HepG2 (cell line): ENCODE results near the gene FBF1. TPM values are rescaled to one million over a fixed set of nuclear protein-coding genes. Genes with fewer than 3 reads are reported as not detected.
A peak's percentile ranks its signal among the peaks of the same experiment; 100 is the strongest.

Source experiments
- ATAD3A ChIP-seq: sonication (generic); formaldehyde crosslinking; IDR thresholded peaks from 2 replicates; pipeline ENCODE4 v1.4.0; 2020; ENCODE audit warnings: missing genetic modification reagents
- BHLHE40 ChIP-seq: IDR thresholded peaks from 2 replicates; pipeline ENCODE4 v1.6.1; 2011; ENCODE audit warnings: low read length, improper control_type of control experiment
- BRD4 ChIP-seq: sonication (generic); formaldehyde crosslinking; IDR thresholded peaks from 2 replicates; pipeline ENCODE4 v1.4.0; 2020; ENCODE audit warnings: missing genetic modification reagents
- CENPT ChIP-seq: sonication (generic); formaldehyde crosslinking; IDR thresholded peaks from 2 replicates; pipeline ENCODE4 v1.8.0; 2022; ENCODE audit warnings: low read depth, mild to moderate bottlenecking, moderate library complexity, missing genetic modification reagents
- CHD4 ChIP-seq: fragments of 200-600 bp; sonication (generic); IDR thresholded peaks from 2 replicates; pipeline ENCODE4 v1.7.0; 2017; ENCODE audit warnings: mild to moderate bottlenecking, low read length, borderline replicate concordance
- CREM ChIP-seq, 2 experiments: sonication (generic) in 1 of 2; formaldehyde crosslinking in 1 of 2; IDR thresholded peaks; 2 replicates each; pipeline versions ENCODE4 v1.4.0 to v1.6.1; 2016 to 2020; ENCODE audit warnings: antibody characterized with exemption in 1 of 2, mild to moderate bottlenecking in 1 of 2, missing genetic modification reagents in 1 of 2
- GFI1 ChIP-seq: sonication (generic); formaldehyde crosslinking; IDR thresholded peaks from 2 replicates; pipeline ENCODE4 v1.5.0; 2020; ENCODE audit warnings: missing genetic modification reagents, mild to moderate bottlenecking, borderline replicate concordance
- IKZF4 ChIP-seq: sonication (generic); formaldehyde crosslinking; IDR thresholded peaks from 2 replicates; pipeline ENCODE4 v1.5.1; 2020; ENCODE audit warnings: borderline replicate concordance, mild to moderate bottlenecking, low read depth, missing genetic modification reagents; ENCODE audit errors: not compliant biosample characterization
- MLXIP ChIP-seq: sonication (generic); formaldehyde crosslinking; IDR thresholded peaks from 2 replicates; pipeline ENCODE4 v1.9.0; 2021; ENCODE audit warnings: missing genetic modification reagents, borderline replicate concordance
- PHF21A ChIP-seq: sonication (generic); formaldehyde crosslinking; IDR thresholded peaks from 2 replicates; pipeline ENCODE4 v1.5.0; 2020; ENCODE audit warnings: mild to moderate bottlenecking, missing genetic modification reagents
- RBAK ChIP-seq: sonication (generic); formaldehyde crosslinking; IDR thresholded peaks from 2 replicates; pipeline ENCODE4 v1.5.1; 2020; ENCODE audit warnings: mild to moderate bottlenecking, missing genetic modification reagents
- SCMH1 ChIP-seq: sonication (generic); formaldehyde crosslinking; IDR thresholded peaks from 2 replicates; pipeline ENCODE4 v1.9.0; 2021; ENCODE audit warnings: missing genetic modification reagents, mild to moderate bottlenecking, borderline replicate concordance
- STAG1 ChIP-seq: sonication (generic); formaldehyde crosslinking; IDR thresholded peaks from 2 replicates; pipeline ENCODE4 v1.4.0; 2020; ENCODE audit warnings: missing genetic modification reagents
- TEAD2 ChIP-seq: sonication (generic); formaldehyde crosslinking; IDR thresholded peaks from 2 replicates; pipeline ENCODE4 v1.9.0; 2021; ENCODE audit warnings: missing genetic modification reagents
- ZBTB25 ChIP-seq: IDR thresholded peaks from 2 replicates; pipeline ENCODE4 v1.6.1; 2018; ENCODE audit warnings: missing genetic modification reagents
- ZFYVE20 ChIP-seq: sonication (generic); formaldehyde crosslinking; IDR thresholded peaks from 2 replicates; pipeline ENCODE4 v1.8.0; 2023; ENCODE audit warnings: low read depth, mild to moderate bottlenecking, moderate library complexity, missing genetic modification reagents, borderline replicate concordance
- ZNF335 ChIP-seq: sonication (generic); formaldehyde crosslinking; IDR thresholded peaks from 2 replicates; pipeline ENCODE4 v1.4.0; 2020; ENCODE audit warnings: missing genetic modification reagents
- ZNF33A ChIP-seq: sonication (generic); formaldehyde crosslinking; IDR thresholded peaks from 2 replicates; pipeline ENCODE4 v1.5.1; 2020; ENCODE audit warnings: missing genetic modification reagents, mild to moderate bottlenecking, moderate library complexity, borderline replicate concordance
- ZNF382 ChIP-seq: sonication (generic); formaldehyde crosslinking; IDR thresholded peaks from 2 replicates; pipeline ENCODE4 v1.5.0; 2020; ENCODE audit warnings: missing genetic modification reagents, mild to moderate bottlenecking, borderline replicate concordance
- ZNF589 ChIP-seq: sonication (generic); formaldehyde crosslinking; conservative IDR thresholded peaks from 2 replicates; pipeline ENCODE4 v1.8.0; 2022; ENCODE audit warnings: mild to moderate bottlenecking, moderate library complexity, missing genetic modification reagents
- ZNF670 ChIP-seq: sonication (generic); formaldehyde crosslinking; IDR thresholded peaks from 2 replicates; pipeline ENCODE4 v1.8.0; 2022; ENCODE audit warnings: mild to moderate bottlenecking, missing genetic modification reagents, borderline replicate concordance
- ZNF687 ChIP-seq: sonication (generic); formaldehyde crosslinking; IDR thresholded peaks from 2 replicates; pipeline ENCODE4 v1.5.1; 2020; ENCODE audit warnings: mild to moderate bottlenecking, missing genetic modification reagents, moderate library complexity
- ZNF720 ChIP-seq: sonication (generic); formaldehyde crosslinking; IDR thresholded peaks from 2 replicates; pipeline ENCODE4 v1.4.0; 2020; ENCODE audit warnings: missing genetic modification reagents
- polyA plus RNA-seq, 8 experiments: library from polyadenylated mRNA; depleted of rRNA in 3 of 8; stranded (reverse) in 7 of 8; unstranded in 1 of 8; fragments of >200 nt; fragmentation: Illumina TruSeq in 4 of 8; extraction: Trizol in 4 of 8; gene quantifications; 2 replicates each; pipeline versions ENCODE4 v1.2.1 to v1.2.3, GENCODE V29; 2011 to 2016; ENCODE audit warnings: low read depth in 4 of 8, missing spikeins in 1 of 8, mixed read lengths in 1 of 8; ENCODE audit not compliant: insufficient read depth in 1 of 8
- total RNA-seq, 5 experiments: library from RNA; depleted of rRNA; stranded (reverse); fragments of >200 nt; fragmentation: Illumina TruSeq; extraction: Trizol; gene quantifications; 2 replicates each; pipeline ENCODE4 v1.2.3, GENCODE V29; 2016; ENCODE audit warnings: low read depth in 1 of 5

The FBF1 gene
- total and polyA plus RNA-seq, 2 of the 13 experiments (the other 11 are each of a cell fraction or from before 2014, with no cell fraction given) = 2.4 to 8.1 TPM

GRCh38 chr17:75979705-75980187, 38.9 kb upstream of the FBF1 start (continued):
- TF ChIP-seq MLXIP (CRISPR knock-in tag) = no peak
- no peak for TF ChIP-seq GFI1 (CRISPR knock-in tag)
- peak; percentile 36; the same call in 1 of the 2 replicates for TF ChIP-seq BRD4 (CRISPR knock-in tag)
- TF ChIP-seq ZFYVE20 (CRISPR knock-in tag) = no peak
- TF ChIP-seq ZNF33A (CRISPR knock-in tag) = no peak
- TF ChIP-seq BHLHE40 = no peak
- TF ChIP-seq STAG1 = no peak
- TF ChIP-seq ZBTB25 (CRISPR knock-in tag) = no peak
- no peak; the same call in 1 of the 2 replicates for TF ChIP-seq CENPT (CRISPR knock-in tag)
- no peak for TF ChIP-seq PHF21A (CRISPR knock-in tag)
- no peak for TF ChIP-seq ZNF670 (CRISPR knock-in tag)
- TF ChIP-seq TEAD2 (CRISPR knock-in tag) = no peak
- no peak for TF ChIP-seq ATAD3A (CRISPR knock-in tag)
- no peak for TF ChIP-seq ZNF720 (CRISPR knock-in tag)
- TF ChIP-seq CREM (IDR thresholded peaks at IDR 0.05) = no peak
- no peak for TF ChIP-seq CREM (CRISPR knock-in tag; IDR thresholded peaks at IDR 0.05)
- TF ChIP-seq IKZF4 (CRISPR knock-in tag) = no peak
- no peak for TF ChIP-seq ZNF382 (CRISPR knock-in tag)
- TF ChIP-seq ZNF589 (CRISPR knock-in tag) = no peak
- peak; percentile 55; the same call in 1 of the 2 replicates for TF ChIP-seq ZNF687 (CRISPR knock-in tag)
- no peak for TF ChIP-seq RBAK (CRISPR knock-in tag)
- no peak for TF ChIP-seq SCMH1 (CRISPR knock-in tag)
- TF ChIP-seq CHD4 = no peak
- TF ChIP-seq ZNF335 (CRISPR knock-in tag) = no peak
